ENCODE data around the gene LSP1.

GRCh38 chr11:1817000-1817399 is 35.9 kb upstream of the LSP1 start:
- no peak for TF ChIP-seq POLR2AphosphoS5 (IDR thresholded peaks at IDR 0.05; ENCODE audit: low read depth, low read length)
- no peak for TF ChIP-seq POLR2A (IDR thresholded peaks at IDR 0.05; ENCODE audit: low read depth, low read length)
